Smooth muscle cell (in vitro differentiated cells): ENCODE results near the gene MTFMT. TPM values are rescaled to one million over a fixed set of nuclear protein-coding genes. Genes with fewer than 3 reads are reported as not detected.

Experiments
- DNase-seq: peaks from one replicate; lab custom pipeline; 2025; ENCODE audit not compliant: unreplicated experiment; lab: John Stamatoyannopoulos, UW
- H2AFZ ChIP-seq: fragments of 200-600 bp; sonication (generic); 2 replicates; pipeline ENCODE4 v1.6.0; 2016; ENCODE audit warnings: antibody characterized with exemption, low read depth, mild to moderate bottlenecking
- H3F3A ChIP-seq: fragments of 200-600 bp; sonication (generic); 2 replicates; pipeline ENCODE4 v1.6.0; 2017; ENCODE audit warnings: antibody characterized with exemption, low read depth
- H3K27ac ChIP-seq: fragments of 200-600 bp; sonication (generic); 2 replicates; pipeline ENCODE4 v1.5.1; 2016; ENCODE audit warnings: low read depth, mild to moderate bottlenecking
- H3K27me3 ChIP-seq: fragments of 200-600 bp; sonication (generic); 2 replicates; pipeline ENCODE4 v1.6.1; 2016; ENCODE audit warnings: low read depth, mild to moderate bottlenecking
- H3K36me3 ChIP-seq: fragments of 200-600 bp; sonication (generic); 2 replicates; pipeline ENCODE4 v1.5.1; 2016; ENCODE audit warnings: low read depth
- H3K4me1 ChIP-seq: fragments of 200-600 bp; sonication (generic); 2 replicates; pipeline ENCODE4 v1.5.1; 2016; ENCODE audit warnings: low read depth
- H3K4me2 ChIP-seq: fragments of 200-600 bp; sonication (generic); 2 replicates; pipeline ENCODE4 v1.6.0; 2016; ENCODE audit warnings: mild to moderate bottlenecking
- H3K4me3 ChIP-seq: fragments of 200-600 bp; sonication (generic); 2 replicates; pipeline ENCODE4 v1.5.1; 2016; ENCODE audit warnings: mild to moderate bottlenecking
- H3K79me2 ChIP-seq: fragments of 200-600 bp; sonication (generic); 2 replicates; pipeline ENCODE4 v1.6.0; 2016; ENCODE audit warnings: low read depth, mild to moderate bottlenecking
- H3K9ac ChIP-seq: fragments of 200-600 bp; sonication (generic); 2 replicates; pipeline ENCODE4 v1.6.0; 2016; ENCODE audit warnings: low read depth
- H3K9me3 ChIP-seq: fragments of 200-600 bp; sonication (generic); replicated peaks from 2 replicates; pipeline ENCODE4 v1.5.1; 2016; ENCODE audit warnings: low read depth
- H4K20me1 ChIP-seq: fragments of 200-600 bp; sonication (generic); 2 replicates; pipeline ENCODE4 v1.6.0; 2016; ENCODE audit warnings: low read depth
- WGBS: methylation state at CpG from one replicate; pipeline ENCODE4 v1.1.7; 2016; ENCODE audit warnings: low lambda C conversion rate; 5-methylcytosine and 5-hydroxymethylcytosine counted together
- polyA plus RNA-seq: library from polyadenylated mRNA; unstranded; fragments of >200 nt; fragmentation: Nextera tagmentation; extraction: Ambion mirVana; gene quantifications from 2 replicates; pipeline ENCODE4 v1.2.1, GENCODE V29; 2016
- total RNA-seq: library from RNA; depleted of rRNA; stranded (reverse); fragments of >200 nt; gene quantifications from 2 replicates; pipeline ENCODE4 v1.2.3, GENCODE V29; 2014
- TF ChIP-seq, protein P1 (sequence below): fragments of 200-600 bp; sonication (generic); IDR thresholded peaks from 2 replicates; pipeline ENCODE4 v1.5.1; 2017; ENCODE audit warnings: borderline replicate concordance, mild to moderate bottlenecking, antibody characterized with exemption; ENCODE audit not compliant: insufficient read depth, poor library complexity, severe bottlenecking

The MTFMT gene
- total and polyA plus RNA-seq, 2 experiments from 2014 or later: 11.3 to 16.8 TPM

DNA sequence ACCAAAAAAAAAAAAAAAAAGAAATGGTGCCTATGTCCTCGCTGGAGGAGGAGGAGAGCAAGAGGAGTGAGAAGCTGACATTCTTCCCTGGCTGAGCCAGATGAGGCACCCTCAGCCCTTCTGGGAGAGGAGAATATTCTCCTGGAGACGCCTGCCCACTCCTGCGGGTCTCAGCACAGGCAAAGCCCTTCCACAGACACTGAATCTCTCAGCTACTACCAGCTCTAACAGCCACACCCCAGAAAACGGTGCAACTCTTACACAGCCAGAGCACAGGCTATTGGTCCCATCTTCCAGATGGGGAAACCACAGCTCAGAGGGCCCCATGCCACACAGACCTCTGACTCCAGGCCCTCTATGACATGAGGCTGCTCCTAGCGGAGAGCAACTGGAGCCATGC is 32.6 kb upstream of the MTFMT start:
- 86% methylated on average over 4 of the region's 5 CpGs for WGBS
- TF ChIP-seq, protein P1, sequence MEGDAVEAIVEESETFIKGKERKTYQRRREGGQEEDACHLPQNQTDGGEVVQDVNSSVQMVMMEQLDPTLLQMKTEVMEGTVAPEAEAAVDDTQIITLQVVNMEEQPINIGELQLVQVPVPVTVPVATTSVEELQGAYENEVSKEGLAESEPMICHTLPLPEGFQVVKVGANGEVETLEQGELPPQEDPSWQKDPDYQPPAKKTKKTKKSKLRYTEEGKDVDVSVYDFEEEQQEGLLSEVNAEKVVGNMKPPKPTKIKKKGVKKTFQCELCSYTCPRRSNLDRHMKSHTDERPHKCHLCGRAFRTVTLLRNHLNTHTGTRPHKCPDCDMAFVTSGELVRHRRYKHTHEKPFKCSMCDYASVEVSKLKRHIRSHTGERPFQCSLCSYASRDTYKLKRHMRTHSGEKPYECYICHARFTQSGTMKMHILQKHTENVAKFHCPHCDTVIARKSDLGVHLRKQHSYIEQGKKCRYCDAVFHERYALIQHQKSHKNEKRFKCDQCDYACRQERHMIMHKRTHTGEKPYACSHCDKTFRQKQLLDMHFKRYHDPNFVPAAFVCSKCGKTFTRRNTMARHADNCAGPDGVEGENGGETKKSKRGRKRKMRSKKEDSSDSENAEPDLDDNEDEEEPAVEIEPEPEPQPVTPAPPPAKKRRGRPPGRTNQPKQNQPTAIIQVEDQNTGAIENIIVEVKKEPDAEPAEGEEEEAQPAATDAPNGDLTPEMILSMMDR: no peak
- H3K9me3 ChIP-seq: no peaks in the 10 kb centered on the region
- no peak overlapping the region for H3K4me3 ChIP-seq
- DNase-seq: no peak
- H2AFZ ChIP-seq: no peak overlapping the region
- no peaks in the 10 kb centered on the region for H3K36me3 ChIP-seq
- H3K4me1 ChIP-seq: peaks cover 19% of the 10 kb centered on the region
- H3F3A ChIP-seq: no peaks in the 10 kb centered on the region
- no peaks in the 10 kb centered on the region for H3K27me3 ChIP-seq
- no peak overlapping the region for H3K4me2 ChIP-seq
- no peak overlapping the region for H3K9ac ChIP-seq
- H4K20me1 ChIP-seq: peaks cover 8% of the 10 kb centered on the region
- H3K27ac ChIP-seq: no peak overlapping the region
- peaks cover 4% of the 10 kb centered on the region for H3K79me2 ChIP-seq

DNA sequence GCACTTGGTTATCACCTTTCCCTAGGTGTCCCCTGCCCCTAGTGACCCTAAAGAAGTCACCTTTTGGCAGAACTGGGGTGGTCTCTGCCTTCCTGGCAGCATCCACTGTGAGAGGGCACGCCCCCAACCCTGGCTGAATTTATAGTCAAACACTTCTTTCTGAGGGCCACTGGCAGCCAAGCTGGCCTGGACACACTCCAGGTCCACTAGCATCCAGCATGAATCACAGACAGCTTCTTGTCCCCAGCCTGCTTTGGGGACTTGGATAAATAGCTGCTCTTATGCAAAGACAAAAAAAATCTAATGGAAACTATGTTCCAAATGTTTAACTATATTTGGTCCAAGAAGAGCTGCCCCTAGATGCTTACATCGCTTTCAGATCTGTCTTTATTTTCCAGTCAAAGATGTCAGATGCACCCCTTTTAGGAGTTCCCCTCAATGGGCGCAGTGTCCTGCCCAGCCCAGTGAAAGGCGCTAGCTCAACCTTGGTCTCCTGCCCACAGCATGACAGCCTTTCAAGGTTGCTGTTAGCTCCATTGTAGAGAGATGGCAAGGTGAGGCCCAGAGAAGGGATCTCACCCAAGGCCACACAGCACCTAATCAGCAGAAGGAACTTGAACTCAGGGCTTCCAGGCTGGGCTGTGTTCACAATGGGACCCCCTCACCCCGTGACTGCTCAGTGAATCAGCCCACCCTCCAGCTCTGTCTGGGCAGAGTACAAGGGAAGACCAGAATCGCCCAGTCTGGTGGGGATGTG is 31.4 kb upstream of the MTFMT start:
- Histone ChIP-seq H3K36me3 (no peaks in the 10 kb centered on the region), H3K27ac (no peak overlapping the region), H3K4me1 (peaks cover 7% of the 10 kb centered on the region), H3K9ac (no peak overlapping the region), H3K79me2 (peaks cover 4% of the 10 kb centered on the region), H3K4me3 (no peak overlapping the region), H4K20me1 (peaks cover 8% of the 10 kb centered on the region), H3F3A (no peaks in the 10 kb centered on the region), H2AFZ (no peak overlapping the region), H3K27me3 (no peaks in the 10 kb centered on the region), H3K9me3 (no peaks in the 10 kb centered on the region), H3K4me2 (no peak overlapping the region)
- TF ChIP-seq, protein P1: no peak
- DNase-seq: no peak
- 99% methylated on average over 6 of the region's 6 CpGs for WGBS

DNA sequence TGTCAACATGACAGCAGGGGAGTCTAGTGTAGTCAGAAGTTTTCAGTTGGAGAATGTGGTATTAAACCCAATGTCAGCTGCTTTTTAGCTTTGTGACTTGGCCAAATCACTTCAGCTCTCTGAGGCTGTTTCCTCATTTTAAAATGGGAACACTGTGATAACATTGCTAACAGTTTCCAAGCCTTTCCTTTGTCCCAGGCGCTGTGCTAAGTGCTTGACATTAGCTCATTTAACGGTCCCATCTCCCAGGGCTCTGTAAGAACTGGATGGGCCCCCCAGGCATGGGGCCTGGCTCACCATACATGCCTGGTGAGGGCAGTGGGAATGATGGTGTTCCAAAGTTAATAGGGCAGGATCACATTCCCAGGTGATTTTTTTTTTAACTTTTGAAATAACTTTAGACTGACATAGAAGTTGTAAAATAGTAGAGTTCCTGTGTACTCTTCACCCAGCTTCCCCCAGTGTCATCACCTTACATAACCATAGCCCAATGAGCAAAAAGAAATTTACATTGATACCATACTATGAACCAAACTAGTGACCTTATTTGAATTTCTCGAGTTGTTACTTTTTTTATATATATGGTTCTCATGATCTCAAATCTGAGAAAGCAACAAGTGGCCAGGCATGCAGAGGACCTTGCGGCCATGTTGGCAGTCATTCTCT is 30.6 kb upstream of the MTFMT start:
- no peak overlapping the region for H3K27ac ChIP-seq
- H3K9ac ChIP-seq: no peak overlapping the region
- WGBS: 92% methylated on average over 4 of the region's 4 CpGs
- H3K4me1 ChIP-seq: no peaks in the 10 kb centered on the region
- H3F3A ChIP-seq: no peaks in the 10 kb centered on the region
- no peak overlapping the region for H3K4me2 ChIP-seq
- TF ChIP-seq, protein P1: no peak
- no peaks in the 10 kb centered on the region for H3K9me3 ChIP-seq
- no peak for DNase-seq
- peaks cover 4% of the 10 kb centered on the region for H4K20me1 ChIP-seq
- no peak overlapping the region for H3K4me3 ChIP-seq
- H3K27me3 ChIP-seq: no peaks in the 10 kb centered on the region
- H3K79me2 ChIP-seq: peaks cover 4% of the 10 kb centered on the region
- H3K36me3 ChIP-seq: no peaks in the 10 kb centered on the region
- H2AFZ ChIP-seq: no peak overlapping the region
